NCI-H524 (cell line): ENCODE results near the gene PAIP2.
"Not testable (repeated sequence)": the region's sequence is repeated elsewhere in the genome, so short reads cannot be mapped to it uniquely, and the experiment has no call there.

Source experiments
- DNase-seq, 2 experiments: peaks; one replicate each; lab custom pipeline; 2025; lab: John Stamatoyannopoulos, UW

PAIP2 gene

DNA sequence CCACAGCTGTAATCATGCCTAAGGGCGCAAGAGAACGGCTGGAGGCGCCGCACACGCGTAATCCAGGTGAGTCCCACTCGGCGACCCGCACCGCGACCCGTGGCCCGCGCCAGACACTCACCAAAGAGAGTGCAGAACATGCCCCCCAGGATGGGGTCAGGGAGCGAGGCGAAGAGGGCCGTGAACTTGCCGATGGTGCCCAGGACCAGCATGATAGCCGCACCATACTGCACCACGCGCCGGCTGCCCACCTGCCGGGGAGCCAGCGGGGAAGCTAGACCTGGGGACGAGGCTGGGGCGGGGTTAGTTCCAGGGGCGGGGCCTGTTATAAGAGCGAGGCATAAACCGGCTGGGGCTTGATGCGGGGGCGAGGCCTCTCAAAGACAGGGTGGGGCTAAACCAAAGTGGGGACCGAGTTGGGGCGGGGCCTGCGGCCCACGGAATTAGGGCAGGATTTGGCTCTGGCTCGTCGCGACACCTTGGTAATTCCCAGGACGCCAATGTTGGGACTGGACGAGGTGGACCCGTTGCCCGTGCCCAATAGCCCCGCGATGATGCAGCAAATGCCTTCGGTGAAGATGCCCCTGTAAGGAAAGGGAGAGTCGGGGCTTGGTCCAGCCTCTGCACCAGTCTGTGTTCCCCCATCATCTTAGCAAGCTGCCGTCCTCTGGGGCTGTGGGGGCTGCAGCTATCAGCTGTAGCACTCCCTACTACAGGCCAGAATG is 36.6 kb downstream of the PAIP2 start:
- no peak for DNase-seq

DNA sequence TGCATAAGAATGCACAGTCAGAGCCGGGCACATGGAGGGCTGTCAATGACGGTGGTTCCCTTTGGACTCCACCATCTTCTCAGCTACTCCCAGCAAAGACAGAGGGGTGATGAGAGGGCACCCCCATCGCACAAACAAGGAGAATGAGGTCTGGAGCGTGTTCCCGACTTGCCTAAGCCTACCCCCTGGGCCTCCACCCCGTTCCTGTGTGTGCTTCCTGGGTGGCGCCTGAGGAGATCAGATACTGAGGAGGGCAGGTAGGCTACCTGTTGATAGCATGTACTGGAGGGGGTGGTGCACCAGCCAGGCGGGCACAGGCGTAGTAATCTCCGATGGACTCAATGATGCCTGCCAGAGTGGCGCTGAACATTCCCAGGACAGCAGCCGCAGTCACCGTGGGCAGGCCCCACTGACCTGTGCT is 37.3 kb downstream of the PAIP2 start:
- no peak for DNase-seq

DNA sequence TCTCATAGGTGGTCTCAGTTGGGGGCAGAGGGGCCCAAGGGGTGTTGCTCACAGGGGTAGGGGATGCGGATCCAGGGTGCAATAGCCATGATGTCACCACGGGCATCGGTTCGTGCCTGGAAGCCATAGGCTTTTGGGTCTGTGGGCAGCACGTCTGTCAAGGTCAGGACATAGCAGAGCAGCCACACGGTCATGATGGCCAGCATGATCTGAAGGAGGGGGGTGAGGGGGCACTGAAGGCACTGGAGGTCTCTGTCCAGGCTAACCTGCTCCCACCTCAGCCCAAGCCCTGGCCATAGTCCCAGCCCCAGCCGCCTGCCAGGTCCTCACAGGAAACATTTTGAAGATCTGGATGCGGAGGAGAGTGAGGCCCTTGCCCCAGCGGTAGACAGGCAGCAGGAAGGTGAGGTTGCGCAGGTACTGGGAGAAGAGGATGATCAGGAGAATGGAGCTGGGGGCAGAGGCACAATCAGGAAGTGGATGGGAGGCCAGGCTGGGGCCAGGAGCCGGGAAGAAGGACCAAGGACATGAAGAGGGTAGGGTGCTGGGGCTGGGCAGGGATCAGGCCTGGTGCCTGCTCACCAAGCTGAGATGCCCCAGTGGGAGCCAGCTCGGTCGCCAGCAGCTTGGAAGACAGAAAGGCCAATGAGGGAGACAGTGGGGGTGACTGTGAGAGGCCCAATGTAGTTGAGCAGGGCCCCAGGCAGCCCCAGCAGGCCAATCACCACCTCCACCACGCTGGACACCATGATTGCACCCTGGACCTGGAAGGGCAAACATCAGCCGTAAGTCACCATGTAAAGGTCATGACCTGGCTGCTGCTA is 38.2 kb downstream of the PAIP2 start:
- no peak for DNase-seq

DNA sequence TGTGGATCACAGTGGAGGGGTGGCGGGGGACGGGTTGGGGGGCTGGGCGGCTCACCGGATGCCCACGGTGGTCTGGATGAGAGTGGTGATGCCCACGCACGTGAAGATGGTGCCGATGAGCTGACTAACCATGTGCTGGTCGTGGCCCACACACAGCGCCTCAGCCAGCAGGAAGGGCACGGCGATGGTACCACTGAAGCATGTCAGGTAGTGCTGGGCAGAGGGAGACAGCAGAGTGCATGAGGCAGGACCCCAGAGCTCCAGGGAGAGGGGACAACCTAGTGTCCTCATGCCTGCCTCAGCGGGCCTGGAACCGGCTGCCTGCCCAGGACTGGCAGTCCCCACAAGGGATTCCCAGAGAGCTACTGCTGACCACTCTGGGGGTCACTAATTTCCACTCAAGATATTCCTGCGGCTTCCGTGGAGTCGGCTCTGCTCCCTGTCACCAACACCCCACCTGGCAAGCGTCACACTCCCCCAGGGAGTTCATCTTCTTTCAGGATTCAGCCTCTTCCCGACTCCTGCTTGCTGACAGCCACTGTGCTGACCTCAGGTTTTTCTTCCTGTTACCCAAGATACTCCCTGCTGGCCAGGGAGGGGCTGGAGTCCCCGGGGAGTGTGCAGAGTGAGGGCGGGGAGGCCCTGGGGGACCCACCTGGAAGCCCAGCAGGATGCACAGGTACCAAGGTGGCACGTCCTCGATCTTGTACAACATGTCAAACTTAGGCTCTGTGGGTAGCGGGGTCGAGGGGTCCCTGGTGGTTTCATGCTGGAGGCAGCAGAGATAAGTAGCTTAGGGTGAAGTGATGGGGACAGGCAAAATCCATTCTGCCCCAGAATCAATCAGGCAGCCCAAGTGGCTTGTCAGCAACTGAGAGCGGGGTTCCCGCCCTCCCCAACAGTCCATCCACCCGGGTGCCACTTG is 40.4 kb downstream of the PAIP2 start:
- DNase-seq = no peak

DNA sequence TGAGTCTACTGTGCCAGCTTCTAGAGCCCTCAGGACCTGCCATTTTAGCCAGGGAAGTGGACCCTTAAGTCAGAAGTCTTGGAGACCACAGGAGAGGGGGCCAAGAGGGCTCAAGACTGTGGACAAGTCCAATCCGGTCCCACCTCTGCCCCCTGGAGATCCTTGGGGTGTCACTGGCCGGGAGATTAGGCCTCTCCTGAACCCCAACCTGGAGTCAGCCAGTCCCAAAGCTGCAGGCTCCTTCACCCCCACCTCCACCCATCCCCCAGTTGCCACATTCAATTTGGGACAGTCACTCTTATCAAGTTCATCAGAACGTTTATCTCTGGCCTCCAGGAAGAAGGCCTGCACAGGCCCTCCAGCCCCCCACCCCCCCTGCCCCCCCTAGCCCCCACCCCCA is 41.2 kb downstream of the PAIP2 start:
- no peak for DNase-seq

DNA sequence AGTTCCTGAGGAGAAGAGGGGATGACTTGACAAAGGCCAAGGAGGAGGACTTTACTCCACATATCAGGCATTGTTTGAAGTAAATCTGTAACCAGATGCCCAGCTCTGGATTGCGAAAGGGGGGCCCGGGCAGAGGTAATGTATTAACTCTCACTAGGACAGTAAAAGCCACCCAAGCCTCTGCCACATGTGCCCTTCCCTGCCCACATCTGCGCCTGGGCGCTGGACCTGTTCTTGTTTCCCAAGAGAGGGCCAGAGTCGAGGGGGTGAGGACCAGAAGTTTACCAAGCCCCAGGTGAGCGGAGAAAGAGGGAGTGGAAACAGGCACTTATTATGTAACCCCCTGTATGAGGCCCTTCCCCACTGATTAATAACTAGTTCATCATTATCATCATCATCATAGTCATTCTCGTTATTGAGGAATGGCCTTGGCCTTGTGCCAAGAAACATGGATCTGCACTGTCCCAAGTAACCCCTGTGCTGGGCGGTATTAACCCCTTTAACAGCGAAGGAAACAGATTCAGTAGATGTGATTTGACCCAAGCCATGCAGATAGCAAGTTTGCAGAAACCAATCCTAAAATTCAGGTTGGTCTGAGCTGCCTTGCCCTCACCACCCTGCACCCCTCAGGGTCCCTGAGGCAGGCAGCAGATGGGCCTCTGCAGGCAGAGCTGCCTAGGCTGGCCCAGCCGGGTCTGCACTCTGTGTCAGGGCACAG is 41.8 kb downstream of the PAIP2 start, which contains the start of gene SLC23A1:
Gene SLC23A1 (minus strand): TSS at position 23 of the 718 bp plus-strand sequence. CDS start 44 bp downstream, outside the sequence.
- no peak for DNase-seq

DNA sequence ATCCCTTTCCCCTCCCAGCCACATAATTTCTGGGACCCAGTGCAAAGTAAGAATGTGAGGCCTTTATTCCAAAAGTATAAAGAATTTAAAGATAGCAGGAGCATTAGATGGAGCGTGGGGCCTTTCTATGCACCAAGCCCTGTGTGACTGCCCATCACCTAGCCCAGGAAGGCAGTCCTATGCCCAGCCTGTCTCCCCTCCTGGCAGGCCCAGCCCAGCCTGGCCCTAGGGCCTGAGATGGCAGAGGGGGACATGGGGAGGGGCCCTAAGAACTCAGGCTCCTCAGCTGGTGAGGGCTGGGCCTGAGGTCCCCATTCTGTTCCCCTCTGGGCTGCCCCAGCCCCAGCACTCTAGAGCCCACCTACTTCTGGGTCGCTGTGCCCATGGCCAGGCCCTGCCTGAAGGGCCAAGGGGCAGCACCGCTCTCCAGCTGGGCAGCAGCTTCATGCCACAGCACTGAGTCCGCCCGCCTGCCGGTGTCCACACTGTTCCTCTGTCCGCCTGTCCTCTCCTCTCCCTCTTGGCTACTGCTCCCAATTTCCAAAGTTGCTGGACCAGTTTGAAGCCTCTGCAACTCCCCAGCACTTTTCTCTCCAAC is 42.4 kb downstream of the PAIP2 start:
- no peak for DNase-seq

DNA sequence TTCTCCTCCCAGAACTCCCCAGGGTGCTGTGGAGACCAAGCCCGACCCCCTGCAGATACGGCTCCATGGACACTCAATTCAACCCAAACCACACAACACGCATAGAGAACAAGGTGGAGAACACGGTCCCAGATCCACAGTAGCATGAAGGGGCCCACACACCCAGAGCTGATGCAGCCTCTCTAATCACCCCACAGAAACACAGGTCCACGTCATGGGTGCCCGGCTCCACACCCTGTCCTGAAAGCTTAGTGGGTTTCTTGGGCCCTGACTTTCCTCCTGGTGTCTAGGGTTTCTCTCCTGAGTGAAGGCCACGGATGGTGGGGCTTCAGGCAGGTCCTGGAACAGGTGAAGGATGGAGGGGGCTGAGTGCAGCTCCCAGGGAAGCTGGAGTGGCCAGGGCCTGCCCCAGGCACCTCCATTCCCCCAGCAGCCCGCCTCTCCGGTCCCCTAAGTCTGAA is 43.0 kb downstream of the PAIP2 start:
- no peak for DNase-seq

DNA sequence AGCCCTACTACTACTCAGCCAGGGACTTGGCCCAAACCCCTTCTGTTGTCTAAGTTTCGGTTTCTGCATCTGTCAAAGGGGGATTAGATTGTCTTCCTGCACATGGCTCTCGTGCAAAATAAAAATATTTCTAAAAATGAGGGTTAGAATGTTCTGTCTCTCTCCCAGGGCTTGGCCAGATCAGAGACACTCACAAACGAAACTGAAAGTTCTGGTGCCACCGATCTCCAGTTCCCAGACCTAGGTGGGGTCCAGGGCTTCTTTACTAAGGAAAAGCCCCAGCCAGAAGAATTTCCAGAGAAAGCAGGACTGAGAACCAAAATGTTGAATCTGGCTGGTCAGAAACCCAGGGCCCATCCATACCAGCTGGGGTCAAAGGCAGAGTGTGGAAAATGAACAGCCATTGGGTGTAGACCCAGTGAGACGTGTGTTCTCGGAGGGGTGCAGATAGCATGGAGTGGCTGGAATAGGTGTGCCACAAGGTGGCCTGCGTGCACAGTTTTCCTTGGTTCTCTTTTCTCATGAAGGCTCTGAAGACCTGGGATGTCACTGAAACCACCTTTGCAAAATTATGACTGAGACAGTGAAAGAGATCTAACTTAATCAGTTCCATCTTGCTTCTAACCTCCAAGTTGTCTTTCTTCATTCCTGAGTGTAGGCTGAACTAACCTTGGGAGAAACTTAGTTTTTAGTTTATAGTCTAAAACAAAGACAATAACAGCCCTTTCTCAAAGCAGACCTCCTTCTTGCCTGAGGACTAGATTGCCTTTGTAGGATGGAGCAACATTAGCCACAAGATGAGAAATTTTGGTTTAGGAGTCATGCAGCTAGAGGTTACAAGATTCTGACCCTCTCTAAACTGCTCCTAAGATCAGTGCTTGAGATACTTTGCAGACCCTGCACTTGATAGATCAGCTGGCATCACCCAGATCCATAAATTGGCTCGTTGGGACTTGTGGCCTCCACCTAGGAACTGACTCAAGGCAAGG is 43.7 kb downstream of the PAIP2 start:
- DNase-seq = no peak

DNA sequence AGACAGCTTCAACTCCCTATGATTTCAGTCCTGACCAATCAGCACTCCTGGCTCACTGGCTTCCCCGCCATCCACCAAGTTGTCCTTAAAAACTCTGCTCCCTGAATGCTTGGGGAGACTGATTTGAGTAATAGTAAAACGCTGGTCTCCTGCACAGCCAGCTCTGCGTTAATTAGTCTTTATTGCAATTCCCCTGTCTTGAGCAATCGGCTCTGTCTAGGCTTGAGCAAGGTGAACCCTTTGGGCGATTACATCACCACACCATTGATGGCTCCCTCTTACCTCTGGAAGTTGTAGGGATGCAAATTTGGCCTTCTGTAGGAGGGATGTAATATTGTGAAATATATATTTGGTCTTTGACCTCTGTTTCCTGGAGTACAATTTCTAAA is 44.4 kb downstream of the PAIP2 start:
- DNase-seq = no peak

DNA sequence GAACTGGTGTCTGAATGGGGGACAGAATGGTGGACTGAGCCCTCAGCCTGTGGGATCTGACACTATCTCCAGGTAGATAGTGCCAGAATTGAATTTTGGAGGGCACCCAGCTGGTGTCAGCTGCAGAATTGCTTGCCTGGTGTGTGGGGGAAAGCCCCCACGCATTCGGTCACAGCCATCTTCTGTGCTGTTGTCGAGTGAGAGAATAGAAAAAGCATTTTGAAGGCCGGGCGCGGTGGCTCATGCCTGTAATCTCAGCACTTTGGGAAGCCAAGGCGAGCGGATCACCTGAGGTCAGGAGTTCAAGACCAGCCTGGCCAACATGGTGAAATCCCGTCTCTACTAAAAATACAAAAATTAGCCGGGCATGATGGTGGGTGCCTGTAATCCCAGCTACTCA is 45.3 kb downstream of the PAIP2 start:
- not testable (repeated sequence) for DNase-seq

DNA sequence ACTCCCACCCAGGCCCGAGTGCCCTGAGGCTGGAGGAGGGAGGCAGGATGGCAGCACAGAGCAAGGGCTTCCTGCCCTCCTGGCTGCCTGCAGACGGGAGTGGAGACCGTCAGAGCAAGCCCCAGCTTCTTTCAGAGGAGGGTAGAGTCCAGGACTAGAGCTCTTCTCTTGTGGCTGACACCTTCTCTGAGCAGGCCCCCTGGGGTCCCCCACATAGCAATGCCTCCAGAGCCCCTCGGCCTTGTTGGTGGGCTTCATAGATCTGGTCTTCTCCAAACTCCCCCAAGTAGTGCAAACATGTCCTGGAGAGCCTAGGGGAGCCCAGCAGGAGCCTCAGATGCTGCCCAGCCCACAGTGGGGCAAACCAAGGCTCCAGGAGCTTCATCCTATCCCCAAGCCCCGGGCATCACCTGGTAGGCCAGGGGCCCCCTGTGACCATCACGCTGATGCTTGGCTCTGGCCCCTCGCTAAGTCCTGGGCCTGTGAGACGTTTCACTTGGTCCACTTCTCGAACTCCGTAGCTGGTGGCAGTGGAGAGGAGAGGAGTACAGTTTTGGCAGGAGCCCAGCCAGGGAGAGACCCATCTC is 46.0 kb downstream of the PAIP2 start:
- no peak for DNase-seq

DNA sequence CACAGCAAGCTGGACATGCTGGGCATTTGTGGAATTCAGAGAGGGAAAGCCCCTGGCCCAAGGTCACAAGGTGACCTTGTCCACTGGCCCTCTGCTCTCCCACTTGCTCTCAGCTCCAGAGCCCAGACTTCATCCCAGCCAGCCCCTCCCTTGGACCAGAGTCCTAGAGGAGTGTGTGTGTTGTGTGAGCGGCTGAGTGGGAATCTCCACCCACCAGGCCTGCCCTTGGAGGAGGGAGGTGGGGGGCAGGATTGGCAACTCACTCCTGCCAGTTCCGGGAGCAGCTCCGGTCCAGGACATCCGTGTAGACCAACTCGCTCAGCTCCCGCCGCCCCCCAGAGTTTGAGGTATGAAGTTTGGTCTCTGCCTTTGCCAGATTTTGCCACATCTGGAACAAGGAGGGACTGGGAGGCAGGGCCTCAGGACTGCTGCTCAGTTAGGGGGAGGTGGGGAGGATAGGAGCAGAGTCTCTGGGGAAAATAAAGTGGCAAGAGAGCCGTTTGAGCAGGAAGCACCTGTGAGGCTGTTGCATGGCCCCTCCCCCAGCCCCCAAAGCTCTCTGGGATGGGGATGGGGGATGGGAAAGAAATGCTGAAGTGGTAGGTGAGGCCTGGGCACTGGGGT is 46.7 kb downstream of the PAIP2 start:
- DNase-seq = no peak

DNA sequence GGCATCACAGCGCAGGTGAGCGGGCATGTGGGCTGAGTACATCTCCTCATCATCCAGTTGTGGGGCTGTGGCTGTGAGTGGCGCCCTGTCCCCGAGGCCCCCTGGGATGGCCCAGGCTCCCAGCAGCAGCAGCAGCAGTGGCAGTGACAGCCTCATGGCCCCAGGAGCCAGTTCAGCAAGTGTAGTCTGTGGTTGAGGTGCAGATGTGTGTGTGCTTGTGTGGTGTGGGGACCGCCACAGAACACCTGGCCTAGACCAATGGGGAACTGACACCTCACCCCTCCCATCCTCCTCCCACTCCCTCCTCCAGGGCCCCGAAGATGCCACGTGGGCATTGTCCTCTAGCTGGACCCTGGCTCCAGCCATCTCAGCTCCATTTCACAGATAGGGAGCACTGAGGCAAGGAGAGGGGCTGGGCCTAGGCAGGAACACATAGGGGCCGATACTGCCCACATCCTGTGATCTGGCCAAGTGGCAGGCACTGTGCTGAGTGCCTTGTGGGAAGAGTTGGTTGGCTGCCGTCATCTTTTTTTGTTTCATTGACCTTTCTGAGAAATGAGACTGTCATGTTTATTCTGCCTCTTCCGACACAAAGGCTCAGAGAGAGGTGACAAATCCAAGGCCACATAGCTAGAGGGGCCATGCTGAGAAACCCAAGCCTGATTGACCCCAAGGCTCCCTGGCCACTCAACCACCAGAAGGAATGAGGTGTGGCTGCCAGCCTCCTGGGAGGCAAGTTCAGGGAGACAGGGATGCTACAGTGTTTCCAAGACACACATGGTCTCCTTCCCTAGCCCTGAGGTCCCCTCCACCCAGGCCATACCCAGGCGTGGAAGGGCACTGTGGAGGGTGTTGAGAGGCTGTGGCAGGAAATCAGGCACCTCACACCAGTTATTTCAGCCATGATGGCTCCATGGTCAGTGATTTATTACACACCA is 48.3 kb downstream of the PAIP2 start, which contains the start of gene MZB1:
Gene MZB1 (minus strand): TSS at position 213 of the 938 bp plus-strand sequence. CDS start 57 bp downstream, at position 156.
- no peak for DNase-seq

DNA sequence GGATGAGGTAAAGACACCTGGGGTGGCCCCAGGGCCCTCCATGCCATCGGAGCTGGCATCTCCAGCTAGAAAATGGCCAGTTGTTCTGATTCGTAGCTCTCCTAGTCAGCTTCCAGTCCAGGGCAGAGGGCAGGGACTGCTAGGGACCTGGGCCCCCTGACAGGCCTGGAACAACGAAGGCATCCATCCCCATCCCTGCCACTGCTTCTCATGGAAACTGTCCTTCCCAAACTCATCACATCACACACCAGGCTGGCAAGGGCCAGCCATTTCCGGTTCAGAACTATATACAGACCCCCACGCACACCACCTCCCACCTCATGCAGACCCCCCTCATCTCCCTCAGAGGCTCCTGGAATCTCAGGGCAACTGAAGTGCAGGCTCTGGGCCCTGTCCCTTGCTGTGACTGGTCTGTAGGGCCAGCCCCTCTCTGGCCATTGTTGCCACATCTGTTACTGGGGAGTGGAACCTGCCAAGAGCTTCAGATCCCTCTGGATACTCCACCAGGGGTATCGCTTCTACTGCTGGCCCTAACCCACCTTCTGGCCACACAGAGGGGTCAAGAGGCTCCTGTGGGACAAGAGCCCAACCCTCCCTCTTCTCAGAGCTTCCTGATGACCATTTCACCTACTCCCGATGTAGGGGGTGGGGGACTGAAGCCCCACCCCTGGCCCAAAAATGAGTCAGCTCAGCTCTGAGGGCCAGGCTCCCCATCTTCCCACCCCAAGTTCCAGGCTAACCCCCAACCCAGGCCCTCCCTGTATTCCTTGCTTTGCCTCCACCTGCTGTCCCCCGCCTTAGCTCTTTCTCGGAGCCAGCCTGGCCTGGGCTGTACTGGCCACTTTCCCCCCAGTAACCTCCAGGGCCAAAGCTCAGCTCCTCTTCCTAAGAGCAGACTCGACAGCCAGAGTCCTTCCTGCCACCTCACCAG is 49.2 kb downstream of the PAIP2 start:
- DNase-seq = no peak

DNA sequence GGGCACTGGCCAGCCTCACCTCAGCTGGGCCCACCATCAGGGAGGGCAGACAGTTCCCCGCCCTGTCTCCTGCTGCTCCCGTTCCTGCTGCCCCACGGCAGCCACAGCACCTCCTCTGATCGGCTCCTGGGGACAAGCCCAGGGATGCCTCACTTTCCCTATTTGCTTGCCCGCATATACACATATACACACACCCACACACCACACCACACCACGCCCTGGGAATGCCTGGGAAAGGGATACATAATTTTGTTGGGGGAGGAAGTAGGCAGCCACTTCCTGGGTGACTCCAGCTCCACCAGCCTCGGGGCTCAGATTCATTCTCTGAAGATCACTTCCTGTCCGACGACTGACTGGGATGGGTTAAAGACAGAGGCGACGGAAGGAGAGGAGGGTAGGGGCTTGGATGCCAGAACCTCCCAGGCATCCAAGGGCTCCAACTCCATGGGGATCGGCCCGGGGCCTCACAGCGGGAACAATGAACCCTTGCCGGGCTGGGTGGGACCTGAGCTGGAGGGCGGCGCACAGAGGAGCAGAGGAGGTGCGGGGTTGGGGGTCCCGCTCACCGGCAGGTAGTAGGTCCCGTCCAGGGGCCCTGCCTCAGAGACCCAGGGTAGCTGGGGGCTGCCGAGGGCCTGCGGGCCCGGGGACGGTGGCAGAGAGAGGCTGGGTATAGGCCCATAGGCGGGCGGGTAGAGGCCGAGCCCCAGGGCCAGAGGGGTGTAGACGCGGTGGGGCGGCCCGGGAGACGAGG is 50.1 kb downstream of the PAIP2 start:
- no peak for DNase-seq
